ENCODE data around the gene KIAA0040. TPM values are rescaled to one million over a fixed set of nuclear protein-coding genes. Genes with fewer than 3 reads are reported as not detected.

Gene KIAA0040
- total RNA-seq, 3 donors from 2014 or later (not counting 1 experiment from before 2014, with no cell fraction given) = 18.0 to 21.2 (median 19.4) TPM

DNA sequence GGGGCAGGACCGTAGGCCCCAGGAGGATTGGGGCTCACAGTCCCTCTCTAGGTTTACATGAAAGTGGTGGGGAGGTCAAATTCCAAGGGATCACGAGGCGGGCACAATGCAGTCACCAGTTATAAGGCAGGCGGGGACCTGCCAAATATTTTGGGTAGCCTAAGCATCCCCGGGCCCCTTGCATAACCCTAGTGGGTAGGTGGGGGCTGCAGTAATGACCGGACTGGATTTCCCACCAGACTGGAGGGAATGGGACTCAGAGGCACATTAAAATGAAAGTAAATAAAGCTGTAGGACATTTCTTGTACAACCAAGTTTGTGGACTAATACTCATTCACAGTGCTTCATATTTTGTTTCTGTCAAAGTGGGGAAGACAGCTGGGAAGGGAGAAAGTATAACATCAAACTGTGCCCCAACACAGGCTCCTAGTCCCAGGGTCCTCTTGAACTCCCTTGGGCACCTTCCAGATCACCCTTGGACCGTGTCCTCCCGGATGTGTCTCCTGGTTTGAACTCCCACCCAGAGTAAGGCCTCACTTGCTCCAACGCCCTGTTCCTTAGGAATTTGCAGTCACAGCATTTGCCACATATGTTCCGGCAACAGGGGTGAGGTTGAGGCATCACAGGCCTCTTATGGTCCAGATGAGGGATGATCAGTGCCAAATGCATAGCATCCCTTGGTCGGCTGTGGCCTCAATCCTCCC, 28.4 kb upstream of the KIAA0040 start:
- Mint-ChIP-seq H3K27me3 (ENCODE audit: low read depth in 2 of 2) (peaks cover 2 to 7% of the 10 kb centered on the region in 2 donors), H3K4me1 (no peaks in the 10 kb centered on the region), H3K27ac (no peak overlapping the region), H3K36me3 (no peaks in the 10 kb centered on the region), H3K4me3 (no peak overlapping the region), H3K9me3 (no peaks in the 10 kb centered on the region)
- intact Hi-C loops (cut with micrococcal nuclease) = no loop called here
- H3K9me3 ChIP-seq (ENCODE audit: control insufficient read depth, insufficient read depth, low read length) = no peaks in the 10 kb centered on the region
- no peaks in the 10 kb centered on the region for H3K4me1 ChIP-seq (ENCODE audit: control insufficient read depth, insufficient read depth, low read length)
- DNase-seq = no peak
- TF ChIP-seq, protein P1, sequence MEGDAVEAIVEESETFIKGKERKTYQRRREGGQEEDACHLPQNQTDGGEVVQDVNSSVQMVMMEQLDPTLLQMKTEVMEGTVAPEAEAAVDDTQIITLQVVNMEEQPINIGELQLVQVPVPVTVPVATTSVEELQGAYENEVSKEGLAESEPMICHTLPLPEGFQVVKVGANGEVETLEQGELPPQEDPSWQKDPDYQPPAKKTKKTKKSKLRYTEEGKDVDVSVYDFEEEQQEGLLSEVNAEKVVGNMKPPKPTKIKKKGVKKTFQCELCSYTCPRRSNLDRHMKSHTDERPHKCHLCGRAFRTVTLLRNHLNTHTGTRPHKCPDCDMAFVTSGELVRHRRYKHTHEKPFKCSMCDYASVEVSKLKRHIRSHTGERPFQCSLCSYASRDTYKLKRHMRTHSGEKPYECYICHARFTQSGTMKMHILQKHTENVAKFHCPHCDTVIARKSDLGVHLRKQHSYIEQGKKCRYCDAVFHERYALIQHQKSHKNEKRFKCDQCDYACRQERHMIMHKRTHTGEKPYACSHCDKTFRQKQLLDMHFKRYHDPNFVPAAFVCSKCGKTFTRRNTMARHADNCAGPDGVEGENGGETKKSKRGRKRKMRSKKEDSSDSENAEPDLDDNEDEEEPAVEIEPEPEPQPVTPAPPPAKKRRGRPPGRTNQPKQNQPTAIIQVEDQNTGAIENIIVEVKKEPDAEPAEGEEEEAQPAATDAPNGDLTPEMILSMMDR (IDR thresholded peaks at IDR 0.05) = no peak
- H3K4me3 ChIP-seq (ENCODE audit: low read length) = no peak overlapping the region
- H3K27ac ChIP-seq (ENCODE audit: low read length) = no peak overlapping the region
- no peaks in the 10 kb centered on the region for H3K36me3 ChIP-seq (ENCODE audit: control insufficient read depth, insufficient read depth, low read length)
- ATAC-seq = no peak
- 80% methylated on average over 11 of the region's 11 CpGs for WGBS (ENCODE audit: insufficient coverage)
- H3K27me3 ChIP-seq (ENCODE audit: control insufficient read depth, insufficient read depth, low read length) = no peaks in the 10 kb centered on the region

DNA sequence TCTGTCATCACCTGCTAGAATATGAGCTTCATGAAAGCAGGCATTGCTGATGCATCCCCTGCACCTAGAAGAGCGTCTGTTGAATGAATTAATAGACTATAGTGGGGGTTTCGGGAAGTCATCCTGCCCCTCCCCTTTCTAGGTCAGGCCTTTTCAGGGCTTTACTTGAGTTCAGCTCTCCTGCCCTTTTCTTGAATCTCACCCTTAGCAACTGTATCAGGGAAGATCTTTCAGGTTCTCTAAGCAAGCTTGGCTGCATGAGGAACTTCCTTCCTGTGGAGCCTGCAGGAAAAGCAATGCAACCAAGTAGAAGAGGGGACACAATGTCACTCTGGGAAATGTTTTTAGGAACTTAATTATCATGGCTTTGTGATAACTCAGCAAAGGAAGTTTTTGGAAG, 27.2 kb upstream of the KIAA0040 start:
- H3K27ac ChIP-seq (ENCODE audit: low read length) = no peak overlapping the region
- ATAC-seq (no peak), DNase-seq (no peak)
- no peaks in the 10 kb centered on the region for H3K4me1 ChIP-seq (ENCODE audit: control insufficient read depth, insufficient read depth, low read length)
- no peak overlapping the region for H3K4me3 ChIP-seq (ENCODE audit: low read length)
- TF ChIP-seq, protein P1 (IDR thresholded peaks at IDR 0.05) = no peak
- no peak overlapping the region for H3K4me3 Mint-ChIP-seq
- H3K4me1 Mint-ChIP-seq = no peaks in the 10 kb centered on the region
- intact Hi-C loops (cut with micrococcal nuclease) = no loop called here
- WGBS (ENCODE audit: insufficient coverage) = 89% methylated on average over 2 of the region's 2 CpGs
- no peaks in the 10 kb centered on the region for H3K36me3 ChIP-seq (ENCODE audit: control insufficient read depth, insufficient read depth, low read length)
- H3K27ac Mint-ChIP-seq = no peak overlapping the region
- no peaks in the 10 kb centered on the region for H3K27me3 ChIP-seq (ENCODE audit: control insufficient read depth, insufficient read depth, low read length)
- H3K36me3 Mint-ChIP-seq = no peaks in the 10 kb centered on the region
- no peaks in the 10 kb centered on the region for H3K9me3 Mint-ChIP-seq
- peaks cover 2 to 7% of the 10 kb centered on the region in 2 donors for H3K27me3 Mint-ChIP-seq (ENCODE audit: low read depth in 2 of 2)
- H3K9me3 ChIP-seq (ENCODE audit: control insufficient read depth, insufficient read depth, low read length) = no peaks in the 10 kb centered on the region

DNA sequence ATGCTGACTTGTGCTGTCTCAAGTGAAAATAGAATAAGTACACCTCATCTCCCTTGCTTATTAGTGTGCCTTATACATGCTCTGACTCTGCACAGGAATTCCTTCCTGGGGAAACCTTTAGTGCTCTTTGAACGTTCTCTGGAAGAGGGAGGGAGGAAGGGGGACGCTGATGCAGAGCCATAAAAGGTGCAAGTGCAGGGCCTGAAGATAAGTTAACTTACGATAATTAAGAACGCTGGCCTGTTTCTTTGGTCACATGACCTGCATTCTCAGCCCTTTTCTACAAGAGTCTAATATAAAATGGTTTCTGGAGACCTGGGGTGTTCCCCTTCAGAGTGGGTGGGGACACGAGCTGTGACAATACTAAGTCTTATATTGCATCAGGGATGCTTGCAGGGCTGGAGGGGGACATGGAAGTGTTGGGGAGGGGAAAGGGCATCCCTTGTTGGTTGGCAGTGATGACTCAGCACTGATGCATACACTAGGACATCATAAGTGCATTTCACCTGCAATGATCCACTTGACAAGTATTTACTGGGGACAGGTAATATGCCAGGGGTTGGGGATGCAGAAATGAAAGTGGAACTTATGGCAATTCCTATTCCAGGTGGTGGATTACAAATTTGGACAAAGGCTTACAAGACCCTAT, 26.3 kb upstream of the KIAA0040 start:
- no peak for ATAC-seq

More for the DNA sequence above, 26.3 kb upstream of the KIAA0040 start:
- DNase-seq = no peak
- H3K27me3 Mint-ChIP-seq (ENCODE audit: low read depth in 2 of 2) = peaks cover 2 to 7% of the 10 kb centered on the region in 2 donors
- Histone ChIP-seq H3K27ac (ENCODE audit: low read length) (no peak overlapping the region), H3K4me1 (ENCODE audit: control insufficient read depth, insufficient read depth, low read length) (no peaks in the 10 kb centered on the region), H3K36me3 (ENCODE audit: control insufficient read depth, insufficient read depth, low read length) (no peaks in the 10 kb centered on the region), H3K27me3 (ENCODE audit: control insufficient read depth, insufficient read depth, low read length) (no peaks in the 10 kb centered on the region), H3K4me3 (ENCODE audit: low read length) (no peak overlapping the region), H3K9me3 (ENCODE audit: control insufficient read depth, insufficient read depth, low read length) (no peaks in the 10 kb centered on the region)
- H3K4me3 Mint-ChIP-seq = no peak overlapping the region
- intact Hi-C loops (cut with micrococcal nuclease) = no loop called here
- H3K27ac Mint-ChIP-seq = no peak overlapping the region
- TF ChIP-seq, protein P1 (IDR thresholded peaks at IDR 0.05) = no peak
- H3K36me3 Mint-ChIP-seq = peaks cover 3% of the 10 kb centered on the region
- H3K4me1 Mint-ChIP-seq = peaks cover 0 to 5% of the 10 kb centered on the region in 2 donors
- no peaks in the 10 kb centered on the region for H3K9me3 Mint-ChIP-seq
- WGBS (ENCODE audit: insufficient coverage) = 90% methylated on average over 5 of the region's 5 CpGs

All from natural killer cell (primary cell).